GM12872 (cell line): Measurements from ENCODE around the gene EIF3A.

Experiments
- CTCF ChIP-seq: IDR thresholded peaks from 3 replicates; pipeline ENCODE4 v1.5.1; 2011; ENCODE audit warnings: low read depth, mild to moderate bottlenecking, low read length, moderate library complexity; ENCODE audit not compliant: insufficient read depth

Gene EIF3A

DNA sequence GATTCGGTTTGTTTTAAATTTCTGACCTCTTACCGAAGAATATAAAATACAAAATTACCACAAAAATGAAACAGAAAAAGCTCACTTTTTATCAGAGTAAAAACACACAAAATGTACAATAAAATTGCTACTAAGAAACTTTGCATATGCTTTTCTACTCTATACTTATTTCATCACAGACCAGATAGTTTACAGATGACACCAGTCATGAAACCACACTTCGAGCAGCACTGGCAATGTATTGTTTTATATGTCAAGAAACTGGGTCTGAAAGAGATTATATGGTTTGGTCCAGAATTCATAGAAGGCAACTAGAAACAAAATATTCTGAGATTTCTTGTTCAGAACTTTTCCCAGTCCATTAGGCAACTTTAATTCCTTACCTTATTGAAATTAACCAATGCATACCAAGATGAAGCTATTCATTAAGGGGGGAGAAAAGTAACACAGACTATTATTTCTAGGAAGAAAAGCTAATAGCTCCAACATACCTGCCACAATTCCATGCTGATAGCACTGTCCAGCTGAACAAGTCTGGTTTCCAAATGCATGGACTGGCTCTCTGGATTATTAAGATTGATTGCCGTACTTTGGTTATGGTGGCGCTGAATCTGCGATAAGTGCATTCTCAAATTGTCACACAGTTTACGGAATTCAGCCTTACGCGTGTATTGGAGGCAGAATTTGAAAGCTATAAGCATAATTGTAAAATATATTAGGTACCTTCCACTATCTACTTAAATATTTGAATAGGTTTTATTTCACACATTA is 10.0 kb downstream of the EIF3A start:
- TF ChIP-seq CTCF, result no peak

DNA sequence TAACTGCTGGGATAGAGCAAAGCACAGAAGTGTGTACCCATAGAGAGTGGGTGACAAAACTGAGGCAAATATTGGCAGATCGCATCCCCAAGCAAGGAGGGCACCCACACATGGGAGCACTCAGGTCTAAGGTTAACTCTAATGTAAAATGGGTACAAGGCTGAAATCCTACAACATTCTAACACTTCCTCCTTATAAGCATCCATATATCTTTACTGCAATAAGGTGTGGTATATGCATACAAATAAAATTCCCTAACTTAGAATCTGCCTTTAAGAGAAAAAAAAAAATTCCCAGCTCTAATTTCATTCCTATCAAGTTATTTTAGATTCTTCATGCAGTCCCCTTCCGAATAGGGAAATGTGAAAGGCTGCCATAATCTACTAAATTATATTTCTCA is 18.7 kb downstream of the EIF3A start:
- TF ChIP-seq CTCF, result no peak

DNA sequence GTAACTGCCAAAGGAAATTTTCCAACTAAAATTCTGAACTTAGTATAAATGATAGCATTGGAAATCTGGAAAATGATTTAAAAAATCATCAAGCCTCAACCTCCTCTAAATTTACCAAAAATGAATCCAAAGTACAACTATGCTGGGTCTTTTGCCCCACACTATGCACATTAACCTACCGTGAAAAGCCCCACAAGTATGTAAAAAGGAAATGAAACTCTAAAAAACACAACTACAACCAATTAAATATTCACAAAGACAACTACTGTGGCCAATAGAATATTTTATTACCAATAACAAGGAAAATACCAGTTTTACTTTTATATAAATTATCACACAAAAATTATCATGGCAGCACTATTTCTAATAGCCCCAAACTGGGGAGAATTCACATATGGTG is 19.3 kb downstream of the EIF3A start:
- TF ChIP-seq CTCF, result no peak

DNA sequence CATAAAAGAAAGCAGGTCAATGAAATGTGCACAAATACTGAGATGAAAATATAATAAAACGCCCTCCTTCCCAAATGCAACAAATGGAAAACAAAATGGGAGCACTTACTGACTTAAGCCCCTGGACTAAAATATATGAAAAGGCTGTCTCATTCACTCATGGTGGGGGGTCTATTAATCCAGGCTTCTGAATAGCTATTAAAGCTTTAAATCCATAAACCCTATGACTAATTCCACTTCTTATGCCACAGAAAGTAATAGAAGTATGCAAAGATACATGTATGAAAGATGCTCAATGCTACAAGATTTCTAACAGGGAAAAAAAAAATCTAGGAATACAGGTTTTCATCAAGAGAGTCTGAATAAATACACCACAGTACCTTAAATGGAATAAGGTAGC is 20.5 kb downstream of the EIF3A start:
- no peak for TF ChIP-seq CTCF

DNA sequence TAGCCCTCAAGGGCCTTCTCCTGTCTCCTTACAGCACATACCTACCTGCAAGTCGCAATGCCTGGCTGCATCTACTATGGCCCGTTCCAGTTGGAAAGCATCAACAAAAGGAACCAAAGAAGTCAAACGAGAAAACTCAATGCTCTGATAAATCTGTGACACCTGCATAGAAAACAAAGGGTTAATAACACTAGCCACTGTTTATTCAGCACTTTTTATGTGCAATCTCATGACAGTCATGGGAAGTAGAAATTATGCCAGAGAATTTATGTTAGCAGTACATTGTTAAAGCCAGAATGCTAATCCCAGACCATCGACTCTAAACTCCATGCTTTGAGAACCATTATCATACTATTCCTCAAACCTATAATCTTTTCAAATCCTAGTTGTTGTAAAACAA is 21.1 kb downstream of the EIF3A start:
- no peak for TF ChIP-seq CTCF

GRCh38 chr10:119058010-119058409 is 22.6 kb downstream of the EIF3A start:
- TF ChIP-seq CTCF, result no peak

DNA sequence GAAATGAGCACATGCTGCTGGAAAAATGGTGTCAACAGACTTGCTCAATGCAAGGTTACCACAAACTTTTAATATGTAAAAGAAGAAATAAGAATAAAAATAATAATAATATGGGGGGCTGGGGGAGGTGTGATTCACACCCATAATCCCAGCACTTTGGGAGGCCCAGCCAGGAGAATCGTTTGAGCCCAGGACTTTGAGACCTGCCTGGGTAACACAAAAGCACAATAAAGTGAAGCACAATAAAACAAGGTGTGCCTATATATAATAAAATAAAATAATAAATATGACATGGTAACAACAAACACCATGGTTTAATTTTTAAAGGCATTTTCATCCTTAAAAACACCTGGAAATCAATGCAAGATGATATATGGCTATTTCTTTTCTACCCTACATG is 25.1 kb downstream of the EIF3A start:
- no peak for TF ChIP-seq CTCF
